GM23248 (cell line): ENCODE data around the gene SLC18A3.

ENCODE experiments used
- EZH2 ChIP-seq: fragments of 200-600 bp; sonication (generic); IDR thresholded peaks from 2 replicates; pipeline ENCODE4 v1.6.1; 2018; ENCODE audit warnings: antibody characterized with exemption, mild to moderate bottlenecking; ENCODE audit not compliant: insufficient read depth, poor library complexity, severe bottlenecking
- EZH2phosphoT487 ChIP-seq: fragments of 200-600 bp; sonication (generic); IDR thresholded peaks from 2 replicates; pipeline ENCODE4 v1.6.1; 2018; ENCODE audit warnings: antibody characterized with exemption, moderate library complexity, mild to moderate bottlenecking, low read depth; ENCODE audit not compliant: insufficient read depth

GRCh38 chr10:49615721-49616120, 5.6 kb downstream of the SLC18A3 start:
- TF ChIP-seq EZH2phosphoT487 (no peak), EZH2 (no peak)
